ENCODE measurements around the gene SDHAF3. TPM values are rescaled to one million over a fixed set of nuclear protein-coding genes. Genes with fewer than 3 reads are reported as not detected.

Gene SDHAF3
- total and polyA plus RNA-seq, 2 donors (not counting 1 experiment from before 2014, with no cell fraction given), result 7.3 to 12.6 TPM

DNA sequence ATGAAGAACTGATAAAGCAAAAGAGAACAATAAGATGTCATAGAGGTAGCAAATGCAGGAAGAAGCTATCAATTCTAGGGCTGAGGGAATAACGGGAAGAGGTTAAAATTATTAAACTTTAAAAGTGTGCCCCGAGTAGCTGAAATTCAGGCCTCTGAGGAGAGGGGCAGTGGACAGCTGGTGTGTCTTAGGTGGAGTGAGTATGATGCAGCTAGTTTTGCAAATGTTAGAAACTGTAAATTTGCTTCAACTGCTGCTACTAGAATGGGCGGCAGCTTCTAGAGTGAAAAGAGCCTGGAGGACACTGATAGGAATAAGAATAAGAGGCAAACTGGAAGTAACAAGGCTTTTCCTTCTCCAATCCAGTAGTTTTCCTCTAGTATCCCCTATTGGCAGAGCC lies 87.3 kb downstream of the SDHAF3 start:
- Histone ChIP-seq H3K79me2 (ENCODE audit: control insufficient read depth, insufficient read depth, low read length) (no peaks in the 10 kb centered on the region), H3K36me3 (ENCODE audit: control insufficient read depth, insufficient read depth, low read length) (no peaks in the 10 kb centered on the region), H3K27ac (ENCODE audit: insufficient read depth, low read length) (no peak overlapping the region), H3K4me2 (ENCODE audit: extremely low read depth, insufficient read depth, low read length) (no peak overlapping the region), H3K4me1 (ENCODE audit: control insufficient read depth, extremely low read depth, insufficient read depth, low read length) (no peaks in the 10 kb centered on the region), H3K4me3 (replicated peaks in 1 of 4; ENCODE audit: control extremely low read depth in 1 of 4, insufficient read depth in 1 of 4, low read depth in 3 of 4, low read length in 4 of 4) (no peak overlapping the region), H4K20me1 (ENCODE audit: control insufficient read depth, extremely low read depth, insufficient read depth, low read length) (no peaks in the 10 kb centered on the region), H3K9me3 (ENCODE audit: control insufficient read depth, insufficient read depth, low read depth, low read length) (no peaks in the 10 kb centered on the region), H2AFZ (ENCODE audit: low read length) (no peak overlapping the region), H3K9ac (ENCODE audit: insufficient read depth, low read length) (no peak overlapping the region), H3K27me3 (ENCODE audit: control insufficient read depth, insufficient read depth, low read length) (no peaks in the 10 kb centered on the region)
- no peak for DNase-seq (ENCODE audit: low read depth in 2 of 2)
- no peak for TF ChIP-seq EZH2 (IDR thresholded peaks at IDR 0.05; ENCODE audit: low read length, missing control alignments)
- TF ChIP-seq, protein P1, sequence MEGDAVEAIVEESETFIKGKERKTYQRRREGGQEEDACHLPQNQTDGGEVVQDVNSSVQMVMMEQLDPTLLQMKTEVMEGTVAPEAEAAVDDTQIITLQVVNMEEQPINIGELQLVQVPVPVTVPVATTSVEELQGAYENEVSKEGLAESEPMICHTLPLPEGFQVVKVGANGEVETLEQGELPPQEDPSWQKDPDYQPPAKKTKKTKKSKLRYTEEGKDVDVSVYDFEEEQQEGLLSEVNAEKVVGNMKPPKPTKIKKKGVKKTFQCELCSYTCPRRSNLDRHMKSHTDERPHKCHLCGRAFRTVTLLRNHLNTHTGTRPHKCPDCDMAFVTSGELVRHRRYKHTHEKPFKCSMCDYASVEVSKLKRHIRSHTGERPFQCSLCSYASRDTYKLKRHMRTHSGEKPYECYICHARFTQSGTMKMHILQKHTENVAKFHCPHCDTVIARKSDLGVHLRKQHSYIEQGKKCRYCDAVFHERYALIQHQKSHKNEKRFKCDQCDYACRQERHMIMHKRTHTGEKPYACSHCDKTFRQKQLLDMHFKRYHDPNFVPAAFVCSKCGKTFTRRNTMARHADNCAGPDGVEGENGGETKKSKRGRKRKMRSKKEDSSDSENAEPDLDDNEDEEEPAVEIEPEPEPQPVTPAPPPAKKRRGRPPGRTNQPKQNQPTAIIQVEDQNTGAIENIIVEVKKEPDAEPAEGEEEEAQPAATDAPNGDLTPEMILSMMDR (conservative IDR thresholded peaks at IDR 0.05 in 1 of 2, IDR thresholded peaks at IDR 0.05 in 1 of 2; ENCODE audit: low read depth in 1 of 2, low read length in 2 of 2), result no peak

DNA sequence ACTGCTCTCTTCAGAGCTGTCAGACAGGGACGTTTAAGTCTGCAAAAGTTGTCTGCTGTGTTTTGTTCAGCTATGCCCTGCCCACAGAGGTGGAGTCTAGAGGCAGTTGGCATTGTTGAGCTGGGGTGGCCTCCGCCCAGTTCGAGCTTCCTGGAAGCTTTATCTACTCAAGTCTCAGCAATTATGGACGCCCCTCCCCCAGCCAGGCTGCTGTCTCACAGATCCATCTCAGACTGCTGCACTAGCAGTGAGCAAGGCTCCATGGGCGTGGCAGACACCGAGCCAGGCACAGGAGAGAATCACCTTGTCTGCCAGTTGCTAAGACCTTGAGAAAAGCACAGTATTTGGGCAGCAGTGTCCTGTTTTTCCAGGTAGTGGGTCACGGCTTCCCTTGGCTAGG lies 98.1 kb downstream of the SDHAF3 start:
- H3K79me2 ChIP-seq (ENCODE audit: control insufficient read depth, insufficient read depth, low read length), result no peaks in the 10 kb centered on the region
- no peaks in the 10 kb centered on the region for H3K36me3 ChIP-seq (ENCODE audit: control insufficient read depth, insufficient read depth, low read length)
- TF ChIP-seq, protein P1 (conservative IDR thresholded peaks at IDR 0.05 in 1 of 2, IDR thresholded peaks at IDR 0.05 in 1 of 2; ENCODE audit: low read depth in 1 of 2, low read length in 2 of 2), result no peak
- TF ChIP-seq EZH2 (IDR thresholded peaks at IDR 0.05; ENCODE audit: low read length, missing control alignments), result no peak
- no peaks in the 10 kb centered on the region for H3K27me3 ChIP-seq (ENCODE audit: control insufficient read depth, insufficient read depth, low read length)
- H3K4me2 ChIP-seq (ENCODE audit: extremely low read depth, insufficient read depth, low read length), result no peak overlapping the region
- no peak overlapping the region for H3K9ac ChIP-seq (ENCODE audit: insufficient read depth, low read length)
- no peak overlapping the region for H3K27ac ChIP-seq (ENCODE audit: insufficient read depth, low read length)
- no peak for DNase-seq (ENCODE audit: low read depth in 2 of 2)
- H3K9me3 ChIP-seq (ENCODE audit: control insufficient read depth, insufficient read depth, low read depth, low read length), result no peaks in the 10 kb centered on the region
- H3K4me3 ChIP-seq (replicated peaks in 1 of 4; ENCODE audit: control extremely low read depth in 1 of 4, insufficient read depth in 1 of 4, low read depth in 3 of 4, low read length in 4 of 4), result no peak overlapping the region
- H3K4me1 ChIP-seq (ENCODE audit: control insufficient read depth, extremely low read depth, insufficient read depth, low read length), result no peaks in the 10 kb centered on the region
- no peaks in the 10 kb centered on the region for H4K20me1 ChIP-seq (ENCODE audit: control insufficient read depth, extremely low read depth, insufficient read depth, low read length)
- no peak overlapping the region for H2AFZ ChIP-seq (ENCODE audit: low read length)

- Histone ChIP-seq H3K36me3 (ENCODE audit: control insufficient read depth, insufficient read depth, low read length) (no peaks in the 10 kb centered on the region), H3K4me1 (ENCODE audit: control insufficient read depth, extremely low read depth, insufficient read depth, low read length) (no peaks in the 10 kb centered on the region), H3K9me3 (ENCODE audit: control insufficient read depth, insufficient read depth, low read depth, low read length) (no peaks in the 10 kb centered on the region), H3K9ac (ENCODE audit: insufficient read depth, low read length) (no peak overlapping the region), H4K20me1 (ENCODE audit: control insufficient read depth, extremely low read depth, insufficient read depth, low read length) (no peaks in the 10 kb centered on the region), H2AFZ (ENCODE audit: low read length) (no peak overlapping the region), H3K79me2 (ENCODE audit: control insufficient read depth, insufficient read depth, low read length) (no peaks in the 10 kb centered on the region), H3K27me3 (ENCODE audit: control insufficient read depth, insufficient read depth, low read length) (no peaks in the 10 kb centered on the region), H3K4me2 (ENCODE audit: extremely low read depth, insufficient read depth, low read length) (no peak overlapping the region), H3K4me3 (replicated peaks in 1 of 4; ENCODE audit: control extremely low read depth in 1 of 4, insufficient read depth in 1 of 4, low read depth in 3 of 4, low read length in 4 of 4) (no peak overlapping the region), H3K27ac (ENCODE audit: insufficient read depth, low read length) (no peak overlapping the region)
- DNase-seq (ENCODE audit: low read depth in 2 of 2), result no peak
- TF ChIP-seq, protein P1 (conservative IDR thresholded peaks at IDR 0.05 in 1 of 2, IDR thresholded peaks at IDR 0.05 in 1 of 2; ENCODE audit: low read depth in 1 of 2, low read length in 2 of 2), result no peak
- TF ChIP-seq EZH2 (IDR thresholded peaks at IDR 0.05; ENCODE audit: low read length, missing control alignments), result no peak
Measured at GRCh38 chr7:97218767-97219166, 101.3 kb downstream of the SDHAF3 start.

All from fibroblast of lung (primary cell).